ENCODE measurements around the gene PIEZO1.
"Not testable (repeated sequence)": the region's sequence is repeated elsewhere in the genome, so short reads cannot be mapped to it uniquely, and the experiment has no call there.

Gene PIEZO1

GRCh38 chr16:88804173-88804551 lies 19.1 kb upstream of the PIEZO1 start:
- no peak for DNase-seq

GRCh38 chr16:88803264-88803987 lies 18.4 kb upstream of the PIEZO1 start, which contains the start of gene CDT1:
Gene CDT1, plus strand, starts transcription at chr16:88803789. Its CDS starts 43 bp downstream, at chr16:88803832.
- DNase-seq, result peak; percentile 31

- DNase-seq, result no peak
Measured at GRCh38 chr16:88800277-88800592, 15.2 kb upstream of the PIEZO1 start.

GRCh38 chr16:88799569-88800276 lies 14.7 kb upstream of the PIEZO1 start:
- peak; percentile 27 for DNase-seq

GRCh38 chr16:88798772-88799455 lies 13.9 kb upstream of the PIEZO1 start:
- DNase-seq, result peak; percentile 87

- no peak for DNase-seq
Measured at GRCh38 chr16:88798073-88798472, 13.1 kb upstream of the PIEZO1 start.

GRCh38 chr16:88796278-88796677 lies 11.3 kb upstream of the PIEZO1 start:
- DNase-seq, result no peak

GRCh38 chr16:88793251-88793954 lies 8.4 kb upstream of the PIEZO1 start:
- DNase-seq, result no peak

GRCh38 chr16:88792668-88793250 lies 7.7 kb upstream of the PIEZO1 start:
- no peak for DNase-seq

GRCh38 chr16:88792078-88792550 lies 7.1 kb upstream of the PIEZO1 start:
- no peak for DNase-seq

- DNase-seq, result no peak
Measured at GRCh38 chr16:88790312-88791211, 5.5 kb upstream of the PIEZO1 start.

GRCh38 chr16:88789594-88789993 lies 4.6 kb upstream of the PIEZO1 start:
- DNase-seq, result no peak

- not testable (repeated sequence) for DNase-seq
Measured at GRCh38 chr16:88788749-88789148, 3.7 kb upstream of the PIEZO1 start.

GRCh38 chr16:88787579-88788314 lies 2.7 kb upstream of the PIEZO1 start:
- DNase-seq, result no peak

- DNase-seq, result no peak
Measured at GRCh38 chr16:88784856-88785105, 239 bp downstream of the PIEZO1 start.

- DNase-seq, result peak; percentile 10
Measured at GRCh38 chr16:88784074-88784855, 755 bp downstream of the PIEZO1 start.

- no peak for DNase-seq
Measured at GRCh38 chr16:88783391-88784073, 1.5 kb downstream of the PIEZO1 start.

GRCh38 chr16:88782454-88783390 lies 2.3 kb downstream of the PIEZO1 start:
- DNase-seq, result no peak
